ENCODE results near the gene ZNF398.
"Not testable (repeated sequence)": the region's sequence is repeated elsewhere in the genome, so short reads cannot be mapped to it uniquely, and the experiment has no call there.

ZNF398 gene

DNA sequence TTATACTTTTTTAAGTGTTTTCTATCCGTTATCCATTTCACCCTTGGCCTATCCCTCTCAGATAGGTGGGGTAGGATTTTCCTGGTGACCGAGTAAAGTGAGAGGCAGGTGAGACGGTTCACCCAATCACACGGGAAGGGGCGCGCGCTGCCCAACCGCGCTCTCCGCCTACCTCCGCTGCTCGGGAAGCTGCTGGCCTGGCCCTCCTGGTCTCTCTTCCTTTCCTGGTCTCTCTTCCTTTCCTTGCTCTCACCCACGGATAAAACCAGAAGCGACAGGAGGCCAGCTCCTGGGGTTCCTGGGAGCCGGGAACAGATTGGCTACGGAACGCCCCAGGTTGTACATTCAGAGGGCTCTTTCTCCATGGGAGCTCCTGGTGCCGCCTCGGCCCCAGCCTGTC is 77.9 kb downstream of the ZNF398 start:
- DNase-seq (ENCODE audit: low read depth in 1 of 2, low spot score in 1 of 2): no peak
- H3K4me3 ChIP-seq (replicated peaks; ENCODE audit: insufficient read depth, low read length): no peak overlapping the region
- no peaks in the 10 kb centered on the region for H3K27me3 ChIP-seq (ENCODE audit: insufficient read depth, poor library complexity, severe bottlenecking)
- TF ChIP-seq GABPA (IDR thresholded peaks at IDR 0.05; ENCODE audit: low read depth) (no peak), POLR2AphosphoS5 (IDR thresholded peaks at IDR 0.05; ENCODE audit: low read depth) (0 out of 2 replicates have a peak, but pooled peaks have one; percentile 8)
- TF ChIP-seq, protein P1, sequence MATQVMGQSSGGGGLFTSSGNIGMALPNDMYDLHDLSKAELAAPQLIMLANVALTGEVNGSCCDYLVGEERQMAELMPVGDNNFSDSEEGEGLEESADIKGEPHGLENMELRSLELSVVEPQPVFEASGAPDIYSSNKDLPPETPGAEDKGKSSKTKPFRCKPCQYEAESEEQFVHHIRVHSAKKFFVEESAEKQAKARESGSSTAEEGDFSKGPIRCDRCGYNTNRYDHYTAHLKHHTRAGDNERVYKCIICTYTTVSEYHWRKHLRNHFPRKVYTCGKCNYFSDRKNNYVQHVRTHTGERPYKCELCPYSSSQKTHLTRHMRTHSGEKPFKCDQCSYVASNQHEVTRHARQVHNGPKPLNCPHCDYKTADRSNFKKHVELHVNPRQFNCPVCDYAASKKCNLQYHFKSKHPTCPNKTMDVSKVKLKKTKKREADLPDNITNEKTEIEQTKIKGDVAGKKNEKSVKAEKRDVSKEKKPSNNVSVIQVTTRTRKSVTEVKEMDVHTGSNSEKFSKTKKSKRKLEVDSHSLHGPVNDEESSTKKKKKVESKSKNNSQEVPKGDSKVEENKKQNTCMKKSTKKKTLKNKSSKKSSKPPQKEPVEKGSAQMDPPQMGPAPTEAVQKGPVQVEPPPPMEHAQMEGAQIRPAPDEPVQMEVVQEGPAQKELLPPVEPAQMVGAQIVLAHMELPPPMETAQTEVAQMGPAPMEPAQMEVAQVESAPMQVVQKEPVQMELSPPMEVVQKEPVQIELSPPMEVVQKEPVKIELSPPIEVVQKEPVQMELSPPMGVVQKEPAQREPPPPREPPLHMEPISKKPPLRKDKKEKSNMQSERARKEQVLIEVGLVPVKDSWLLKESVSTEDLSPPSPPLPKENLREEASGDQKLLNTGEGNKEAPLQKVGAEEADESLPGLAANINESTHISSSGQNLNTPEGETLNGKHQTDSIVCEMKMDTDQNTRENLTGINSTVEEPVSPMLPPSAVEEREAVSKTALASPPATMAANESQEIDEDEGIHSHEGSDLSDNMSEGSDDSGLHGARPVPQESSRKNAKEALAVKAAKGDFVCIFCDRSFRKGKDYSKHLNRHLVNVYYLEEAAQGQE (IDR thresholded peaks at IDR 0.05; ENCODE audit: insufficient replicate concordance, low read depth): no peak
- no peak overlapping the region for H3K27ac ChIP-seq (replicated peaks)

DNA sequence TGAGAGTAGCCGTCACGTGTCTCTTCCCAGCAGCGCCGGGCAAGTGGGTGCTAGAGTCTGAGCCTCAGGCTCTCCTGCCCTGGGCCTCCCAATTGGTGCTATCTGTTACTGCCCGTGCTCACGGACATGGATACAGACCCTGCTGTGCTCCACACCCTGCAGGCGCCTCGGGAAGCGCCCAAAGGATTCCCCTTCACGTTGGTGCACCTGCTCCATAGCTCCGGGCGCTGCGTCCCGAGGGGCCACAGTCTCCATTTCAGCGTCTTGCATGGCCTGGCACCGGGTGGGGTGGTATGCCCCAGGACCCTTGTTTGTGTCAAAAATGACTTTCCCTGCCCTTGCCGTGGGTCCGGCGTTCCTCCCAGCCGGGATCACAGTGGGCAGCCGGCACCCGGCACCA is 78.4 kb downstream of the ZNF398 start:
- no peak for DNase-seq (ENCODE audit: low read depth in 1 of 2, low spot score in 1 of 2)
- Histone ChIP-seq H3K27me3 (ENCODE audit: insufficient read depth, poor library complexity, severe bottlenecking) (no peaks in the 10 kb centered on the region), H3K4me3 (replicated peaks; ENCODE audit: insufficient read depth, low read length) (no peak overlapping the region), H3K27ac (replicated peaks) (no peak overlapping the region)
- TF ChIP-seq GABPA (IDR thresholded peaks at IDR 0.05; ENCODE audit: low read depth) (no peak), SPI1 (IDR thresholded peaks at IDR 0.05; ENCODE audit: borderline replicate concordance, low read depth) (no peak), POLR2AphosphoS5 (IDR thresholded peaks at IDR 0.05; ENCODE audit: low read depth) (no peak)
- TF ChIP-seq, protein P1 (IDR thresholded peaks at IDR 0.05; ENCODE audit: insufficient replicate concordance, low read depth): no peak
- TF ChIP-seq, protein P2, sequence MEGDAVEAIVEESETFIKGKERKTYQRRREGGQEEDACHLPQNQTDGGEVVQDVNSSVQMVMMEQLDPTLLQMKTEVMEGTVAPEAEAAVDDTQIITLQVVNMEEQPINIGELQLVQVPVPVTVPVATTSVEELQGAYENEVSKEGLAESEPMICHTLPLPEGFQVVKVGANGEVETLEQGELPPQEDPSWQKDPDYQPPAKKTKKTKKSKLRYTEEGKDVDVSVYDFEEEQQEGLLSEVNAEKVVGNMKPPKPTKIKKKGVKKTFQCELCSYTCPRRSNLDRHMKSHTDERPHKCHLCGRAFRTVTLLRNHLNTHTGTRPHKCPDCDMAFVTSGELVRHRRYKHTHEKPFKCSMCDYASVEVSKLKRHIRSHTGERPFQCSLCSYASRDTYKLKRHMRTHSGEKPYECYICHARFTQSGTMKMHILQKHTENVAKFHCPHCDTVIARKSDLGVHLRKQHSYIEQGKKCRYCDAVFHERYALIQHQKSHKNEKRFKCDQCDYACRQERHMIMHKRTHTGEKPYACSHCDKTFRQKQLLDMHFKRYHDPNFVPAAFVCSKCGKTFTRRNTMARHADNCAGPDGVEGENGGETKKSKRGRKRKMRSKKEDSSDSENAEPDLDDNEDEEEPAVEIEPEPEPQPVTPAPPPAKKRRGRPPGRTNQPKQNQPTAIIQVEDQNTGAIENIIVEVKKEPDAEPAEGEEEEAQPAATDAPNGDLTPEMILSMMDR (IDR thresholded peaks at IDR 0.05; ENCODE audit: insufficient read depth, low read length): no peak

DNA sequence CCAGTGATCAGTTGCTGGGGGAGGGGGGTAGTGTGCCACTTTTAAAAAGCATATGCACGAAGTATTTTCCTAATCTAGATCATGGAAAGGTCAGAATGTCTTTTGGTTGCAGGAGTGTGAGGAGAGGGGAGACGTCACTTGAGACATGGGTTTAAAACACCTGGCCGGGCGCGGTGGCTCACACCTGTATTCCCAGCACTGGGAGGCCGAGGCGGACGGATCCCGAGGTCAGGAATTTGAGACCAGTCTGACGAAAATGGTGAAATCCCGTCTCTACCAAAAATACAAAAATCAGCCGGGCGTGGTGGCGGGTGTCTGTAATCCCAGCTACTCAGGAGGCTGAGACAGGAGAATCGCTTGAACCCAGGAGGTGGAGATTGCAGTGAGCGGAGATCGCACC is 79.1 kb downstream of the ZNF398 start:
- not testable (repeated sequence) for H3K4me3 ChIP-seq (replicated peaks; ENCODE audit: insufficient read depth, low read length); H3K27me3 ChIP-seq (ENCODE audit: insufficient read depth, poor library complexity, severe bottlenecking); DNase-seq (ENCODE audit: low read depth in 1 of 2, low spot score in 1 of 2); H3K27ac ChIP-seq (replicated peaks)

DNA sequence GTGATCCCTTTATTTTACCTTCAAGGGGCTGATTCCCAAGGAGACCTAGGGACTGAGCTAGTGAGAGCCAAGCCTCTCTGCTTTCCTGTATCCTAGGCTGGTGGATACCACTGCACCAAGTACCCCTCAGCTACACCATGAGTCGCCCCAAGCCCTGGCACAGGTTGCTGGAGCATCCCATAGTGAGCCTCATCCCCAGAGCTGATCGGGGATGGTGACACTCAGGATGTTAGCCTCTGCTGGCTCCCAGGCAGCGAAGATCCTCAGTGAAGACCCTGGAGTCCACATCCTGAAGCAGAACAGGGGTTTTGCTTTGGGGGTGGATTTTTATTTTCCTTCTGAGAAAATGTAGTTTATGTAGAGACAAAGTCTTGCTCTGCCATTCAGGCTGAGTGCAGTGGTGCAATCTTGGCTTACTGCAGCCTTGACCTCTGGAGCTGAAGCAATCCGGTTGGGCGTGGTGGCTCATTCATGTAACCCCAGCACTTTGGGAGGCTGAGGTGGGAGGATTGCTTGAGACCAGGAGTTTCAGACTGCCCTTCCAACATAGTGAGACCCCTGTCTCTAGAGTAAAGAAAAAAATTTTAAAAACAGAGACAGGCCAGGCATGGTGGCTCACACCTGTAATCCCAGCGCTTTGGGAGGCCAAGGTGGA is 79.7 kb downstream of the ZNF398 start:
- TF ChIP-seq SPI1 (IDR thresholded peaks at IDR 0.05; ENCODE audit: borderline replicate concordance, low read depth) (no peak), POLR2AphosphoS5 (IDR thresholded peaks at IDR 0.05; ENCODE audit: low read depth) (no peak), GABPA (IDR thresholded peaks at IDR 0.05; ENCODE audit: low read depth) (no peak)
- TF ChIP-seq, protein P1 (IDR thresholded peaks at IDR 0.05; ENCODE audit: insufficient replicate concordance, low read depth): no peak
- TF ChIP-seq, protein P2 (IDR thresholded peaks at IDR 0.05; ENCODE audit: insufficient read depth, low read length): no peak
- Histone ChIP-seq H3K27ac (replicated peaks) (no peak overlapping the region), H3K27me3 (ENCODE audit: insufficient read depth, poor library complexity, severe bottlenecking) (no peaks in the 10 kb centered on the region), H3K4me3 (replicated peaks; ENCODE audit: insufficient read depth, low read length) (no peak overlapping the region)
- peak in 1 of 2 experiments; percentile 36 for DNase-seq (ENCODE audit: low read depth in 1 of 2, low spot score in 1 of 2)

Data from HL-60 (cell line).